NCI-H82 treated with DMSO at 0.1 percent for 48 hours (cell line): ENCODE data around the gene PCDHB15.
"Not testable (repeated sequence)": the region's sequence is repeated elsewhere in the genome, so short reads cannot be mapped to it uniquely, and the experiment has no call there.

ENCODE experiments used
- DNase-seq: peaks from one replicate; lab custom pipeline; 2025; ENCODE audit not compliant: unreplicated experiment; lab: John Stamatoyannopoulos, UW

Gene PCDHB15

DNA sequence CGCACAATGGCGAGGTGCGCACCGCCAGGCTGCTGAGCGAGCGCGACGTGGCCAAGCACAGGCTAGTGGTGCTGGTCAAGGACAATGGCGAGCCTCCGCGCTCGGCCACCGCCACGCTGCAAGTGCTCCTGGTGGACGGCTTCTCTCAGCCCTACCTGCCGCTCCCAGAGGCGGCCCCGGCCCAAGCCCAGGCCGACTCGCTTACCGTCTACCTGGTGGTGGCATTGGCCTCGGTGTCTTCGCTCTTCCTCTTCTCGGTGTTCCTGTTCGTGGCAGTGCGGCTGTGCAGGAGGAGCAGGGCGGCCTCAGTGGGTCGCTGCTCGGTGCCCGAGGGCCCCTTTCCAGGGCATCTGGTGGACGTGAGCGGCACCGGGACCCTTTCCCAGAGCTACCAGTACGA, 2.2 kb downstream of the PCDHB15 start:
- DNase-seq: not testable (repeated sequence)

DNA sequence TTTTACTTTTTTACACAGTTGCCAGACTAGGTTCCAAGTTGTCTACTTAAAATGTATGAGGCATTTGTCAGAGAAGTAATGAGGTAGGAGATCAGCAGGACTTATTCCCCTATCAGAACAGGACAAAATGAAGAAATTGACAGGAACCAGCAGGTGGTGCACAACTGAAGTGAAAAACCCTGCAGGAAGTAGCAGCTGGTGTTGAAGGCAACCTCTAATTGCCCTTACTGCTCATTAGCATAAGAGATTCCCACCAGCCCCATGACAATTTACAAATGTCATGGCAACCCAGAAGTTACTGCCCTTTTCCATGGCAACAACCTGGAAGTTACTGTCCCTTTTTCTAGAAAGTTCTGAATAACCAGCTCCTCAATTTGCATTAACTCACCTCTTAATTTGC, 5.4 kb downstream of the PCDHB15 start:
- no peak for DNase-seq

DNA sequence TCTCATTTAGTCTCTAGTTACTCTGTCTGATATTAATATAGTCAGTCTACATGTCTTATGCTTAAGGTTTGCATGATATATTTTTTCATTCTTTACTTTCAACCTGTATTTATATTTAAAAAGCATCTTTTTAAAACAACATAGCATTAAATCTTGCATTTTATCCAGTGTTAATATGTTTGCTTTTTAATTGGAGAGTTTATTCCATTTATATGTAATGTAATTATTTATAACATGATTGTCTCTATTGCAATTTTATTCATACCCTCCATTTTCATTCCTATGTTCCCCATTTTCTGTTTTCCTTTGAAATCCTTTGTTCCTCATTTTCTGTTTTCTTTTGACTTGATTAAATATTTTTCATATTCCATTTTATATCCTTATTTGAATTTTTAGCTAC, 13.3 kb downstream of the PCDHB15 start:
- DNase-seq: no peak

DNA sequence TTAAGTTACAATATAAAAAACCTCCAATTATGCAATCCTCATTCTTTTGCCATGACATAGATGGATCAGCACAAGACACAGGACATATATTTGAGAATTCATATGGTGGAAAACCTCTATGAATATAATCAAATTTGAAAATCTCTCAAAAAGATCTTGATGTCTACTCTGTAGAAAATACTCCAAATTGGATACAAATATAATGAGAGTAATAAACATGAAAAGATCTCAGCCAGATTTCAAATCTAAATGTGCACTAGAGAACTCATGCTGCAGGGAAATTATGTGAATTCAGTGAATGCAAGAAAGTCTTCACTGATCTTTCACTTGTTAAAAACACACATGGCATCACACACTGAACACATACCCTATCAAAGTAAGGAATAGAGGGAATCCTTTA, 13.8 kb downstream of the PCDHB15 start:
- no peak for DNase-seq

DNA sequence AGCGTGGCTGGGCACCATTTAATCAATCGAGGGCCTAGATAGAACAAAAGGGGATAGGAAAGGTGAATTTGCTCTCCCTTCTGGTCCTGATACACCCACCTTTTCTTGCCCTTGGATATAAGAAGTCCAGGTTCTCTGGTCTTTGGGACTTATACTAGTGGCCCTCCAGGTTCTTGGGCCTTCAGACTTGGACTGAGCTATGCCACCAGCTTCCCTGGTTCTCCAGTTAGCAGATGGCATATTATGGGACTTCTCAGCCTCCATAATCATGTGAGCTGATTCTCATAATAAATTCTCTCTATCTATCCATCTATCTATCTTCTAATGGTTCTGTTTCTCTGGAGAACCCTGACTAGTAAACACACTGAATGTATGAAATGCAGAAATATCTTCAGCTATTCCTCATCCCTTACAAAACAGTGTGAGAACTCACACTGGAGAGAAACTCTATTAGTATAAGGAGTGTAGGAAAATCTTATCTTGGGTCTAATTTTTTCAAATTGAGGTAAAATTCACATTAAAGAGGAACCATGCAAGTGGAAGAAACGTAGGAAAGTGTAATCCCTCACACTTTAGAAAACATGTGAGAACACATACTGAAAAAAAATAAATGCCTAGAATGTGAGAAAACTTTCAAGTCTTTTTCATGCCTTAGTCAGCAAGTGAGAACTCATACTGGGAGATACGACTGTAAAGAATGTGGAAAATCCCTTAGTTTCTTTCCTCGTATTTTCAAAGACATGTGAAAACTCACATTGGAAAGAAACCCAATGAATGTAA, 15.5 kb downstream of the PCDHB15 start:
- no peak for DNase-seq

DNA sequence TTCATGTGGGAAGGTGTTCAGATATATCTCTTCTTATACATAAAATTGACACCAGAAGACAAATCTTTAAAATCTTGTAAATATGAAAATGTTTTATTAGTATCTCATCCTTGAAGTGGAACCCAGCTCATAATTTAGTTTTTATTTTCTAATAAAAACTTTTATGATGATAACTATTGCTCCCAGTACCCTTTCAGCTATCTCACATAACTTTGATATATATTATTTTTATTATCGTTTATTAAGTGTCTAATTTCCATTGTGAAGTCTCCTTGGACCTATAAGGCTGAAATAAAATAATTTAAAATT, 16.0 kb downstream of the PCDHB15 start:
- no peak for DNase-seq

DNA sequence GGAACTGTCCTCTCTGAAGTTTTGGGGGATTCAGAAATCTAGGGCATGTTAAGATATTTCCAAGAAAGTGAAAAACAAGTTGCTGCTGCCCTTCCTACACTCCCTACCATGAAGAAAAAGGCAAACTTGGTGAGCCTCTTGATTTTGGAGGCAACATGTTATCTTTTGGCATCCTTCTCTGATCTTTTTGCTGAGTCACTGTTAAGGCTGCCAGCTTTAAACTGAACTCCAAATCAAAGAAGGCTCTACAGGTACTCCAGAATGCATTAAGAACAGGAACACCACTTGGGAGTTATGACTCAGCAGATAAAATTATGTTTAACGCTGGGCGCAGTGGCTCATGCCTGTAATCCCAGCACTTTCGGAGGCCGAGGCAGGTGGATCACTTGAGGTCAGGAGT, 24.0 kb downstream of the PCDHB15 start:
- DNase-seq: no peak

DNA sequence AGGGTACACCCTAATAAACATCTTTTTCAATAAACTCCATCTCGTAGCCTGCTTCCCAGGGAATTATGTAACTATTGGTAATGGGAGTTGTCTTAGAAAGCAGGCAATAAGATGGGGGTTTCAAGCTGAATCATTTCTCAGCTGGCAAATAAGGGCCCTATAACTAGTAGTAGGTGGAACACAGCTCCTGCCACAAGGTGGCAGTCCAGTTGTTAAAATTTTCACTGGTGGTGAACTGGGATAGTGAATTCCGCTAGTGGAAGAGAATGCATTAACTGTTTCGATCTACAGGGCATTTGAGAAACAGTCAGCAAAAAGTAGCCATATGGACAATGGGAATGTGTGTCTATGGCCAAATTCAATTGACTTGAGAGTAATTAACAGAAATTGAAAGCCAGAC, 27.7 kb downstream of the PCDHB15 start:
- DNase-seq: no peak

DNA sequence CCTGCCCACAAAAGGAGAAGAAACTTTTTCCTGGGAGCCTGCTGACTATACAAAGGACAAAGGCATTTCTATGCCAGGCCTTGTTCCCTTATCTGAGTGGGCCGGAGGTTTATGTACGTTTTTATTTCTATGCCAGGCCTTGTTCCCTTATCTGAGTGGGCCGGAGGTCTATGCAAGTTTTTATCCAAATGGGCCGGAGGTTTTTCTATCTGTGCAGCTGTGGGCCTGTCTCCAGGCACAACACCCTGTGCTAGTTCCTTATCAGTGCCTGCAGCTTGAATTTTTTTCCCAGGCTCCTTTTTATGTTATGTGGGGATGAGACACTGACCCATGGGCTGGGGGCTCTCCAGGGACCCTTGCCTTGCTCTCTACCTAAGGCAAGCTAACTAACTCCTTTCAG, 53.2 kb downstream of the PCDHB15 start:
- no peak for DNase-seq
